GM12864 (cell line): Measurements from ENCODE around the gene MLXIP.

ENCODE experiments used
- DNase-seq: peaks from one replicate; pipeline ENCODE4 v3.0.0-alpha.2; 2011; ENCODE audit warnings: low read depth
- H3K4me3 ChIP-seq: 2 replicates; pipeline ENCODE4 v1.5.1; 2011; ENCODE audit warnings: mild to moderate bottlenecking, low read depth, low read length, control low read depth
- CTCF ChIP-seq: IDR thresholded peaks from 2 replicates; pipeline ENCODE4 v1.5.1; 2011; ENCODE audit warnings: low read depth, mild to moderate bottlenecking, moderate library complexity, low read length, control low read depth, inconsistent platforms; ENCODE audit errors: missing control alignments

MLXIP gene

GRCh38 chr12:122141911-122142725, 63.6 kb downstream of the MLXIP start:
- no peak overlapping the region for H3K4me3 ChIP-seq
- TF ChIP-seq CTCF, result no peak
- no peak for DNase-seq

GRCh38 chr12:122142857-122143256, 64.3 kb downstream of the MLXIP start:
- DNase-seq, result no peak

GRCh38 chr12:122144885-122145284, 66.3 kb downstream of the MLXIP start:
- DNase-seq, result no peak
- no peak overlapping the region for H3K4me3 ChIP-seq
- no peak for TF ChIP-seq CTCF

More at GRCh38 chr12:122142857-122143256, 64.3 kb downstream of the MLXIP start:
- no peak for TF ChIP-seq CTCF
- no peak overlapping the region for H3K4me3 ChIP-seq

GRCh38 chr12:122145505-122146330, 67.2 kb downstream of the MLXIP start:
- DNase-seq, result no peak
- no peak for TF ChIP-seq CTCF
- no peak overlapping the region for H3K4me3 ChIP-seq

GRCh38 chr12:122147514-122148290, 69.1 kb downstream of the MLXIP start:
- DNase-seq, result no peak
- TF ChIP-seq CTCF, result no peak

GRCh38 chr12:122148657-122149056, 70.1 kb downstream of the MLXIP start:
- no peak for TF ChIP-seq CTCF
- DNase-seq, result no peak
- no peak overlapping the region for H3K4me3 ChIP-seq

More at GRCh38 chr12:122147514-122148290, 69.1 kb downstream of the MLXIP start:
- no peak overlapping the region for H3K4me3 ChIP-seq
